Sigmoid colon (tissue), 7 donors: Measurements from ENCODE around the gene RPL7L1. TPM values are rescaled to one million over a fixed set of nuclear protein-coding genes. Genes with fewer than 3 reads are reported as not detected.
A peak's percentile ranks its signal among the peaks of the same experiment; 100 is the strongest.

ENCODE experiments used
- DNase-seq: peaks from one replicate; pipeline ENCODE4 v3.0.0-alpha.2; 2019
- H3K27ac ChIP-seq, 4 donors: fragments of 200-600 bp; sonication (generic); one replicate each; pipeline ENCODE4 v1.5.1; 2016 to 2019; ENCODE audit warnings: mild to moderate bottlenecking in 1 of 4
- H3K27me3 ChIP-seq, 3 donors: fragments of 200-600 bp; sonication (generic); one replicate each; pipeline ENCODE4 v1.5.1; 2019; ENCODE audit warnings: mild to moderate bottlenecking in 1 of 3
- H3K36me3 ChIP-seq, 4 donors: fragments of 200-600 bp; sonication (generic); one replicate each; pipeline ENCODE4 v1.5.1; 2016 to 2019
- H3K4me1 ChIP-seq, 4 donors: fragments of 200-600 bp; sonication (generic); one replicate each; pipeline ENCODE4 v1.5.1; 2017 to 2019
- H3K4me3 ChIP-seq, 4 donors: fragments of 200-600 bp; sonication (generic); one replicate each; pipeline ENCODE4 v1.5.1; 2017 to 2019; ENCODE audit warnings: mild to moderate bottlenecking in 2 of 4, moderate library complexity in 1 of 4
- H3K9me3 ChIP-seq, 4 donors: fragments of 200-600 bp in 3 of 4; sonication (generic) in 3 of 4; one replicate each; pipeline versions ENCODE4 v1.5.1 to v1.6.1; 2013 to 2019
- EP300 ChIP-seq, 4 donors: sonication (generic); formaldehyde crosslinking; IDR thresholded peaks; one replicate each; pipeline ENCODE4 v1.6.1; 2017; ENCODE audit warnings: antibody characterized with exemption in 4 of 4
- POLR2A ChIP-seq, 2 donors: fragments of 450-650 bp; IDR thresholded peaks; one replicate each; pipeline ENCODE4 v1.6.1; 2016; ENCODE audit warnings: antibody characterized with exemption in 2 of 2, mild to moderate bottlenecking in 2 of 2, moderate library complexity in 2 of 2
- POLR2AphosphoS5 ChIP-seq, 4 donors: sonication (generic); formaldehyde crosslinking; IDR thresholded peaks; one replicate each; pipeline ENCODE4 v1.6.1; 2017; ENCODE audit warnings: antibody characterized with exemption in 4 of 4
- WGBS, 2 donors: extraction: QIAGEN DNeasy Blood & Tissue Kit; methylation state at CpG; one replicate each; pipeline ENCODE4 v1.1.7; 2013; 5-methylcytosine and 5-hydroxymethylcytosine counted together
- intact Hi-C: fragments of 100-400 bp; cut with DNase I; formaldehyde crosslinking; loops from one replicate; pipeline ENCODE4 v1.15.1; 2023
- polyA plus RNA-seq, 3 donors: library from polyadenylated mRNA; stranded (reverse); fragments of 200-250 nt; gene quantifications; one replicate each; pipeline ENCODE4 v1.2.3, GENCODE V29; 2013
- total RNA-seq, 4 donors: library from RNA; depleted of rRNA; stranded (reverse); fragments of >200 nt; gene quantifications; one replicate each; pipeline ENCODE4 v1.1.0, GENCODE V29; 2016
- TF ChIP-seq, protein P1 (sequence below), 4 experiments: fragments of 450-650 bp in 3 of 4; fragments of 200-600 bp in 1 of 4; IDR thresholded peaks; one replicate each; pipeline ENCODE4 v1.5.1; 2016 to 2019; ENCODE audit warnings: antibody characterized with exemption in 4 of 4, mild to moderate bottlenecking in 3 of 4, moderate library complexity in 2 of 4
- donor health status: healthy with polysubstance abuse.
- donor health status: Bipolar disorder and iron deficiency.
- donor health status: healthy.

The RPL7L1 gene
- total and polyA plus RNA-seq, 7 donors = 30.6 to 79.0 (median 67.6) TPM

DNA sequence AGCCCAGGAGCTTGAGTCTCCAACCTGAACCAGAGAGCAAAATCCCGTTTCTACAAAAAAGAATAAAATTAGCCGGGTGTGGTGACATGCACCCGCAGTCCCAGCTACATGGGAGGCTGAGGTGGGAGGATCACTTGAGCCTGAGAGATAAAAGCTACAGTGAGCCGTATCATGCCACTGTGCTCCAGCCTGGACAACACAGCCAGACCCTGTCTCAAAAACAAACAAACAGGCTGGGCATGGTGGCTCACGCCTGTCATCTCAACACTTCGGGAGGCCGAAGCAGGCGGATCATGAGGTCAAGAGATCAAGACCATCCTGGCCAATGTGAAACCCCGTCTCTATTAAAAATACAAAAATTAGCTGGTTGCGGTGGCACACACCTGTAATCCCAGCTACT, 25.1 kb downstream of the RPL7L1 start:
- no peak for DNase-seq
- 87 to 92% methylated on average over 10 of the region's 10 CpGs for WGBS, 2 donors
- no peak overlapping the region for H3K27ac ChIP-seq
- intact Hi-C loops = loop anchor here (5.0 kb wide), 1 partner anchor 108 kb away; the partner anchor contains the start of genes KLHDC3 and MEA1
- no peaks in the 10 kb centered on the region for H3K36me3 ChIP-seq
- H3K9me3 ChIP-seq = no peaks in the 10 kb centered on the region
- no peak for TF ChIP-seq EP300 (IDR thresholded peaks at IDR 0.05)
- no peak for TF ChIP-seq POLR2A (IDR thresholded peaks at IDR 0.05)
- TF ChIP-seq, protein P1, sequence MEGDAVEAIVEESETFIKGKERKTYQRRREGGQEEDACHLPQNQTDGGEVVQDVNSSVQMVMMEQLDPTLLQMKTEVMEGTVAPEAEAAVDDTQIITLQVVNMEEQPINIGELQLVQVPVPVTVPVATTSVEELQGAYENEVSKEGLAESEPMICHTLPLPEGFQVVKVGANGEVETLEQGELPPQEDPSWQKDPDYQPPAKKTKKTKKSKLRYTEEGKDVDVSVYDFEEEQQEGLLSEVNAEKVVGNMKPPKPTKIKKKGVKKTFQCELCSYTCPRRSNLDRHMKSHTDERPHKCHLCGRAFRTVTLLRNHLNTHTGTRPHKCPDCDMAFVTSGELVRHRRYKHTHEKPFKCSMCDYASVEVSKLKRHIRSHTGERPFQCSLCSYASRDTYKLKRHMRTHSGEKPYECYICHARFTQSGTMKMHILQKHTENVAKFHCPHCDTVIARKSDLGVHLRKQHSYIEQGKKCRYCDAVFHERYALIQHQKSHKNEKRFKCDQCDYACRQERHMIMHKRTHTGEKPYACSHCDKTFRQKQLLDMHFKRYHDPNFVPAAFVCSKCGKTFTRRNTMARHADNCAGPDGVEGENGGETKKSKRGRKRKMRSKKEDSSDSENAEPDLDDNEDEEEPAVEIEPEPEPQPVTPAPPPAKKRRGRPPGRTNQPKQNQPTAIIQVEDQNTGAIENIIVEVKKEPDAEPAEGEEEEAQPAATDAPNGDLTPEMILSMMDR (IDR thresholded peaks at IDR 0.05) = no peak
- TF ChIP-seq POLR2AphosphoS5 (IDR thresholded peaks at IDR 0.05) = no peak
- no peak overlapping the region for H3K4me3 ChIP-seq
- peaks cover 0 to 7% (median 1%) of the 10 kb centered on the region in 4 donors for H3K4me1 ChIP-seq
- no peaks in the 10 kb centered on the region for H3K27me3 ChIP-seq

DNA sequence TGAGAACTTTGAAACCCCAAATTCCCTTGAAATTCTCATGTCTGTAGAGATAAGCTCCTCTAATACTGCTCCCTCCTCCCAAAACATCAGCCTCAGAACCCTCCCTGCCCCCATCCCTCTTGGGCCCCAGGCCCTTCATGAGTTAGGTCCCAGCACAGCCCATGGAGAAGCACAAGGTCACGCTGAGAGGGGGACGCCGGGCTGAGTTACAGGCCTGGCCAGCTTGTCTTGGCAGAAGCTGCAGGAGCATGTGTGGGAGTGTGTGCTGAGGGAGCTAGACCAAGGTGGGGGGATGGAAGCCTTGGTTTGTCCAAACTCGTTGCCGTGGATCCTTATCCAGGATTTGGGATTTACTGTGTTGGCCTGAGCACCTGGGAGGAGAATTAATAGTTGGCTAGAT, 27.9 kb downstream of the RPL7L1 start:
- TF ChIP-seq POLR2AphosphoS5 (IDR thresholded peaks at IDR 0.05) = no peak
- TF ChIP-seq EP300 (IDR thresholded peaks at IDR 0.05) = no peak
- no peak for TF ChIP-seq POLR2A (IDR thresholded peaks at IDR 0.05)
- TF ChIP-seq, protein P1 (IDR thresholded peaks at IDR 0.05) = no peak
- Histone ChIP-seq H3K4me1 (peaks cover 0 to 12% (median 7%) of the 10 kb centered on the region in 4 donors), H3K9me3 (no peaks in the 10 kb centered on the region), H3K27ac (no peak overlapping the region), H3K4me3 (no peak overlapping the region), H3K27me3 (peaks cover 4 to 16% (median 7%) of the 10 kb centered on the region in 3 donors), H3K36me3 (no peaks in the 10 kb centered on the region)
- 73 to 86% methylated on average over 5 of the region's 5 CpGs for WGBS, 2 donors
- intact Hi-C loops = no loop called here
- DNase-seq = no peak

DNA sequence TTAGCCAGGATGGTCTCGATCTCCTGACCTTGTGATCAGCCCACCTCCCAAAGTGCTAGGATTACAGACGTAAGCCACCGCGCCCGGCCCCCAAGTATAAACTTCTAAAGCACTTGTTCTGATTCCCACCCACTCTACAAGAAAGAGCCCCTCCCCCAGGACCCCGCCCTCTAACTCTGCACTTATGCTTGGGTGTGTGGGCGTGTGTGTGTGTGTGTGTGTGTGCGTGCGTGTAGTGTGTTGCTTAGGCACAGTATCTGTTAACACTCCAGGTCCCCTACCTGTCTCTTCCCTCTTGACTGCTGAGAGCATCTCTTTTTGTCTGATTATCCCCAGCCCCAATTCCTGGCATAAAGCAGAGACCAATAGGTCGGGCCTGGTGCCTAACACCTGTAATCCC, 30.4 kb downstream of the RPL7L1 start:
- TF ChIP-seq POLR2AphosphoS5 (IDR thresholded peaks at IDR 0.05) = no peak
- TF ChIP-seq, protein P1 (IDR thresholded peaks at IDR 0.05) = no peak
- no peak for TF ChIP-seq POLR2A (IDR thresholded peaks at IDR 0.05)
- no peak for TF ChIP-seq EP300 (IDR thresholded peaks at IDR 0.05)
- Histone ChIP-seq H3K36me3 (no peaks in the 10 kb centered on the region), H3K27me3 (peaks cover 4 to 27% (median 7%) of the 10 kb centered on the region in 3 donors), H3K27ac (no peak overlapping the region), H3K9me3 (no peaks in the 10 kb centered on the region), H3K4me1 (peaks cover 0 to 12% (median 7%) of the 10 kb centered on the region in 4 donors), H3K4me3 (no peak overlapping the region)
- intact Hi-C loops = no loop called here
- DNase-seq = no peak
- WGBS, 2 donors = 76 to 87% methylated on average over 10 of the region's 10 CpGs

DNA sequence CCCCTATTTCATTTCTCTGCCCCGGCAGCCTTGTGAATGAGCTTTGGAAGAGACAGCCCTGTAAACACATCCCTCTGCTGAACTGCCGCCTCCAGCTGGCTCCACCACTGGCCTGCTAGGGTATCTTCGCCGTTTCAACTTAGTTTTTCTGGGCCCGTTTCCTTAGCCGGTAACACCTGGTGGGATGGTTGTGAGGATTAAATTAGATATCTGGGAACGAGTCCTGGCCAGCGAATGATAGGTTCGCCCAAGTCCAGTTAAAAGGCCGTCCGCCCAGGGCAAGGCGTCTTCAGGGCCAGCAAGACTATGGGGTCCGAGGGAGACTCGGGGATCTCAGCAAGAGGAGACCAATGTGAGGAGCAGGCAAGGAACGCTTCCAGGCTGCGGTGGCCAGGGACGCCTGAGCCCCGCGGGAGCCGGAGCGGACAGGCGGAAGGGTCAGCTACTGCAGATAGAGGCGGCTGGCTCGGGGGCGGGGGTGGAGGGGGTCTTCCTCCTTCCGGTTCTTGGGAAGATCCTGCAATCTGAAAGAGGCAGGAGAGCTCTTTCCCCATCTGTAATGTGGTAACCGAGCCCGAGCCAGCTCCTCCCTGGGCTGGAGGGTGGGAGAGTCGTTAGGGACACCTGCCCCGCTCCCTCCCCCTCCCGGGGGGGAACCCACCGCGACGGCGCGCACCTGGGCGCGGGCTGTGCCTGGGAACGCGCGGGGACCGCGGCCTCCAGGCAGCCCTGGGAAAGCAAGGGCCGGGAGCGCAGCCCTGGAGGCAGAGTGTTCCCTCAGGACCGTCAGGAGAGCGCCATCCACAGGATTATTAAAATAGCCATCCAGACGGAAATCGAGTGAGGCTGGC, 32.0 kb downstream of the RPL7L1 start:
- TF ChIP-seq EP300 (IDR thresholded peaks at IDR 0.05) = no peak
- intact Hi-C loops = no loop called here
- DNase-seq = no peak
- Histone ChIP-seq H3K27me3 (peaks cover 4 to 27% (median 7%) of the 10 kb centered on the region in 3 donors), H3K4me1 (peaks cover 0 to 12% (median 7%) of the 10 kb centered on the region in 4 donors), H3K9me3 (no peaks in the 10 kb centered on the region), H3K4me3 (peak overlapping the region in 2 of 4 donors; percentile 30 to 42), H3K36me3 (no peaks in the 10 kb centered on the region), H3K27ac (no peak overlapping the region)
- 19 to 33% methylated on average over 49 of the region's 49 CpGs for WGBS, 2 donors

DNA sequence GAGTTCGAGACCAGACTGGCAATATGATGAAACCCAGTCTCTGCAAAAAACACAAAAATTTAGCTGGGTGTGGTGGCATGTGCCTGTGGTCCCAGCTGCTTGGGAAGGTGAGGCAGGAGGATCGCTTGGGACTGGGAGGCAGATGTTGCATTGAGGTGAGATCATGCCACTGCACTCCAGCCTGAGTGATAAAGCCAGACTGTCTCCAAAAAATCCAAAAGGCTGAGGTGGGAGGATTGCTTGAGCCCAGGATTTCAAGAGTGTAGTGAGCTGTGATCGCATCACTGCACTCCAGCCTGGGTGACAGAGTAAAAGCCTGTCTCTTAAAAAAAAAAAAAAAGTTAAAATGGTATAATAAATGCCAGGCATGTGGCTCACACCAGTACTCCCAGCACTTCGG, 35.1 kb downstream of the RPL7L1 start:
- intact Hi-C loops = no loop called here
- H3K9me3 ChIP-seq = no peaks in the 10 kb centered on the region
- 64 to 82% methylated on average over 4 of the region's 4 CpGs for WGBS, 2 donors
- no peak for DNase-seq
- no peaks in the 10 kb centered on the region for H3K36me3 ChIP-seq
- no peak overlapping the region for H3K27ac ChIP-seq
- TF ChIP-seq POLR2A (IDR thresholded peaks at IDR 0.05) = no peak
- no peak for TF ChIP-seq POLR2AphosphoS5 (IDR thresholded peaks at IDR 0.05)
- no peak for TF ChIP-seq EP300 (IDR thresholded peaks at IDR 0.05)
- TF ChIP-seq, protein P1 (IDR thresholded peaks at IDR 0.05) = no peak
- H3K4me1 ChIP-seq = peaks cover 0 to 12% (median 7%) of the 10 kb centered on the region in 4 donors
- H3K4me3 ChIP-seq = no peak overlapping the region
- H3K27me3 ChIP-seq = peaks cover 4 to 27% (median 7%) of the 10 kb centered on the region in 3 donors
